Karpas-422 (cell line): ENCODE data around the gene RGS6. TPM values are rescaled to one million over a fixed set of nuclear protein-coding genes. Genes with fewer than 3 reads are reported as not detected.

ENCODE experiments used
- DNase-seq: peaks from one replicate; pipeline ENCODE4 v3.0.0-alpha.2; 2015
- H2AFZ ChIP-seq: fragments of 200-600 bp; sonication (generic); 2 replicates; pipeline ENCODE4 v1.6.1; 2014; ENCODE audit warnings: antibody characterized with exemption, low read length, mixed read lengths
- H3K27ac ChIP-seq: fragments of 200-600 bp; sonication (generic); 2 replicates; pipeline ENCODE4 v1.5.1; 2014; ENCODE audit warnings: mild to moderate bottlenecking, low read length, moderate library complexity
- H3K27me3 ChIP-seq: fragments of 200-600 bp; sonication (generic); 2 replicates; pipeline ENCODE4 v1.6.1; 2014; ENCODE audit warnings: low read length, mixed read lengths
- H3K36me3 ChIP-seq: fragments of 200-600 bp; sonication (generic); 2 replicates; pipeline ENCODE4 v1.6.1; 2014; ENCODE audit warnings: low read length, mixed read lengths; ENCODE audit not compliant: insufficient read depth
- H3K4me1 ChIP-seq: fragments of 200-600 bp; sonication (generic); 2 replicates; pipeline ENCODE4 v1.6.1; 2014; ENCODE audit warnings: mild to moderate bottlenecking, low read length, mixed read lengths
- H3K4me2 ChIP-seq: fragments of 200-600 bp; sonication (generic); 2 replicates; pipeline ENCODE4 v1.6.1; 2014; ENCODE audit warnings: low read length, low read depth, mild to moderate bottlenecking; ENCODE audit not compliant: poor library complexity, severe bottlenecking
- H3K4me3 ChIP-seq: fragments of 200-600 bp; sonication (generic); 2 replicates; pipeline ENCODE4 v1.5.1; 2014; ENCODE audit warnings: mild to moderate bottlenecking, antibody characterized with exemption, low read length, mixed read lengths
- H3K79me2 ChIP-seq: fragments of 200-600 bp; sonication (generic); 2 replicates; pipeline ENCODE4 v1.6.1; 2014; ENCODE audit warnings: mild to moderate bottlenecking, low read length, mixed read lengths
- H3K9ac ChIP-seq: fragments of 200-600 bp; sonication (generic); 2 replicates; pipeline ENCODE4 v1.6.0; 2014; ENCODE audit warnings: low read length
- H3K9me2 ChIP-seq: fragments of 200-600 bp; sonication (generic), shearing (Covaris generic); replicated peaks from 2 replicates; pipeline ENCODE4 v1.6.0; 2014; ENCODE audit warnings: mild to moderate bottlenecking, low read length, moderate library complexity; ENCODE audit not compliant: insufficient read depth
- H3K9me3 ChIP-seq: fragments of 300-700, 200-600 bp; sonication (generic); 2 replicates; pipeline ENCODE4 v1.6.1; 2014; ENCODE audit warnings: low read length, mixed read lengths
- H4K20me1 ChIP-seq: fragments of 200-600 bp; sonication (generic); 2 replicates; pipeline ENCODE4 v1.6.1; 2014; ENCODE audit warnings: mild to moderate bottlenecking, antibody characterized with exemption, low read length, low read depth; ENCODE audit not compliant: insufficient read depth
- total RNA-seq: library from RNA; depleted of rRNA; stranded (reverse); fragments of >200 nt; shearing (Covaris generic); gene quantifications from 2 replicates; pipeline ENCODE4 v1.2.3, GENCODE V29; 2014; ENCODE audit warnings: low replicate concordance

RGS6 gene
- total RNA-seq, 1 experiment from 2014 or later: 0.07 TPM

DNA sequence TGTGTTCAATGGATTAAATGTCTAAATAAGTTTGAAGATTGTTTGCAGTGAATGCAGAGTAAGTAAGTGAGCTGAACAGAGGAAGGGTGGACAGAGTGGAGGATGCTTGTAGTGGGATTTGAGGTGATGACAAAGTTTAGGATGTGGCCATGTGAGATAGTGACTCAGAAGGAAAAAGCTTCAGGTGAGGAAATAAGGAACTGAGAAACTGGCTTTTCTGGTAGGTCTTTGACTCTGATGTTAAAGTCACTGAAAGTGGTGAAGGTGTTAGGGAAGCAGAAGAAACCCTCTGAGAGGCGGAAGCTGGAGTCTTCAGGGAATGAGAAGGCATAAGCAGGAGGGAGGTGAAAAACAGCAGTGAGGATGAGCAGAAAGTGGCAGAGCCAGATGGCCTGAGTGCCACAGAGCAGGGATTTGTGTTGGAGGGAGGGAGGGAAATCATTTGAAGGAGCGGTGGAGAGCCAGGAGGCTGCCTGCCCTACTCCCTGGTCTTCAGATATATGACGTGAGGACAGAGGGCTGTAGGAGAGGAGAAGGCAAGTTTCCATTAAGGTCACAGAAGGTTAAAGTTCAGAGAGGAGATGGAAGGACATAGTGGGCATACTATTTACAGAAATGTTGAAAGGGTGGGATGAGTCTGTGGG lies 24.8 kb downstream of the RGS6 start:
- H3K9me2 ChIP-seq: no peaks in the 10 kb centered on the region; the same call in 1 of the 2 replicates
- no peaks in the 10 kb centered on the region for H3K9me3 ChIP-seq
- H4K20me1 ChIP-seq: no peaks in the 10 kb centered on the region
- H3K27me3 ChIP-seq: no peaks in the 10 kb centered on the region
- H3K4me2 ChIP-seq: no peak overlapping the region
- no peak overlapping the region for H3K27ac ChIP-seq
- no peak for DNase-seq
- H3K36me3 ChIP-seq: no peaks in the 10 kb centered on the region
- H2AFZ ChIP-seq: no peak overlapping the region
- no peak overlapping the region for H3K9ac ChIP-seq
- no peaks in the 10 kb centered on the region for H3K4me1 ChIP-seq
- no peaks in the 10 kb centered on the region for H3K79me2 ChIP-seq
- no peak overlapping the region for H3K4me3 ChIP-seq

DNA sequence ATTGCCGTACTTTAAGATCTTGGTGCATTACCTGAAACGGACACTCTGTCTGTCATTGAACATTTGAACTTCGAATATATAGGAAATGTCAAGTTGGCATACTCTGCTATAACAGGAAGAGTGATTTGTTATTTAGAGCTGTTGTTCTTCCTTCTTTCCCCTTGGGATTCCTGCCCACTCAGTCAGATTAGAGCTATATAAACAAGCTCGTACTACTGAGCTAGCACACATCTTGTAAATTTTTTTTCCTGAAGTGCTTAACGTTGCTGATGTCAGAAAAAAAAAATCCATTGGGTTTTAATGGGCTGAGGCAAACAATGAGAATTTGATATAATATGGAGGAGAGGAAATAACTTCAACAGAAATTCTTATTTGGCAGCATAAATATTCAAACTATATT lies 26.8 kb downstream of the RGS6 start:
- H3K9ac ChIP-seq: no peak overlapping the region
- H2AFZ ChIP-seq: no peak overlapping the region
- H3K27me3 ChIP-seq: no peaks in the 10 kb centered on the region
- H3K9me3 ChIP-seq: no peaks in the 10 kb centered on the region
- H3K79me2 ChIP-seq: no peaks in the 10 kb centered on the region
- no peak overlapping the region for H3K4me2 ChIP-seq
- H4K20me1 ChIP-seq: no peaks in the 10 kb centered on the region
- no peaks in the 10 kb centered on the region for H3K36me3 ChIP-seq
- no peak for DNase-seq
- H3K4me3 ChIP-seq: no peak overlapping the region
- H3K27ac ChIP-seq: no peak overlapping the region
- no peaks in the 10 kb centered on the region for H3K4me1 ChIP-seq
- H3K9me2 ChIP-seq: no peaks in the 10 kb centered on the region

DNA sequence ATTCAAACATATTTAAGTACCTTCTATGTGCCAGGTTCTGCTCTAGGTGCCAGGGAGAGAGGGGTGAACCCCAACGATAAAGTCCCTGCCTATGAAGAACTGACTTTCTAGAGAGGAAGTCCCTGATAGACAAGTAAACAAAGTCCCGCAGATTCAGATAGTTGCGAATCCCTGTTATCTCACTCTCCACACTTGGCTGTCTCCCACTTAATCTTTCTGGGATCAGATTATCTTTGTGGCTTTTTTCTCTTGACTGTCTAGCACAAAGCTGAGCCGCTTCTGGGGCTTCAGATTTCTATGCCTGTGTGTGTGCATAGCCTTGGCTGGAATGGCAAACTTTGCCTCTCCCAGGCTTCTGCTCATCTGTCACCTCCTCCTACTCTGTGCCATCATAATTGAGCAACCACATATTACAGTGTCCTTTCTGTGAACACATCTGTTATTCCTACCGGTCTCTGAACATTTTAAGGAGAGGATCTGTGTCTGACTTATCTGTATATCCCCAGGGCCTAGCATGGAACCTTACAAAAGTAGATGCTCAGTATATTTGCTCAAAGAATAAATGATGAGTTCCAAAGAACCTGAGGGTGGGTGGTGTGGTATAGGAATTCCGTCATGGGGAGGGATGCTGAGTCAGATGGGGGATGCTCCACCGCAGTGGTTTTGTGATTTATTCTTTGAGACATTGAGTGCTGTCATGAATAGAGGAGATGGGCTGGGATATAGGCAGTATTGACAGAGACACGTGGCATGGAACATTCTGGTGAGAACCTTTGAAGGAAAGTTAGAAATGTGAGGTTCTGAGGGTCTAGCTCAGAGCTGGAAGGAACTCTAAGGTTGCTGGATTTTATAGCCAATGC lies 28.5 kb downstream of the RGS6 start:
- Histone ChIP-seq H3K9me2 (no peaks in the 10 kb centered on the region), H3K4me1 (no peaks in the 10 kb centered on the region), H3K27ac (no peak overlapping the region), H3K9ac (no peak overlapping the region), H3K4me2 (no peak overlapping the region), H2AFZ (no peak overlapping the region), H4K20me1 (no peaks in the 10 kb centered on the region), H3K79me2 (no peaks in the 10 kb centered on the region), H3K4me3 (no peak overlapping the region), H3K9me3 (no peaks in the 10 kb centered on the region), H3K27me3 (no peaks in the 10 kb centered on the region), H3K36me3 (no peaks in the 10 kb centered on the region)
- DNase-seq: no peak

DNA sequence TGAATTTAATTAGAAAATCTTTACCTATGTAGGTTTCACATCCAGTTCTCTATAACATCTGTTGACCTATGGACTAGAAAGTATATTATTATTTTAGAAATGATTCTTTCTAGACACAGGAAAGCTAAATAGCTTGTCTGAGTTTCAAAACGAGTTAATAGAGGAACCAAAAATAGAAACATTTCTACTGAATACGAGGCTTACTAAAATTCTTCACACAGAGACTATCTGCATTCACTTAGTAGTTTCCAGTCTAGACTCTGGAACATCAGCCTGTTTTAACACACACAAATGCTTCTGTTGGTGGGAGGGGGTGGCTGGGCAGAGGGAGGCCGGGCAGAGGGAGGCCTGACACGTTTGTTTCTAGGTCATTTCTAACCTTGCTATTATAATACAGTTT lies 29.7 kb downstream of the RGS6 start:
- H4K20me1 ChIP-seq: no peaks in the 10 kb centered on the region
- H3K9ac ChIP-seq: no peak overlapping the region
- no peaks in the 10 kb centered on the region for H3K36me3 ChIP-seq
- H3K79me2 ChIP-seq: no peaks in the 10 kb centered on the region
- no peaks in the 10 kb centered on the region for H3K9me3 ChIP-seq
- DNase-seq: no peak
- no peaks in the 10 kb centered on the region for H3K4me1 ChIP-seq
- H3K9me2 ChIP-seq: no peaks in the 10 kb centered on the region
- no peaks in the 10 kb centered on the region for H3K27me3 ChIP-seq
- H3K4me3 ChIP-seq: no peak overlapping the region
- H2AFZ ChIP-seq: no peak overlapping the region
- no peak overlapping the region for H3K4me2 ChIP-seq
- no peak overlapping the region for H3K27ac ChIP-seq

DNA sequence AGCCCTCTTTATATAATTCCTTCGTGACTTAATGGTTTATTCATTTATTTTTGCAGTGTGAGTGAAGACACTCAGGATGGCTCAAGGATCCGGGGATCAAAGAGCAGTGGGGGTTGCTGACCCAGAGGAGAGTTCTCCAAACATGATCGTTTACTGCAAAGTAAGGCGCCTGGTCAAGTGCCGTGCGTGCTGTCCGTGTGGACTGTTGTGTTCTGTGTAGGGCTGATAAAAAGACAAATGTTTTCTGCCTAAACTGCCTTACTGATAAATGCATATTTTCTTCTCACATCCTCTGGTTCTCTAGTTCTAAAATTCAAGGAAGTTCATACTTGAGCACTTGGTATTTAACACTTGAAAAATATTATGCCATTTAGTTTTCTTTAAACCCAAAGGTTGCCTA lies 32.5 kb downstream of the RGS6 start:
- Histone ChIP-seq H3K79me2 (no peaks in the 10 kb centered on the region), H3K36me3 (no peaks in the 10 kb centered on the region), H3K9me3 (no peaks in the 10 kb centered on the region), H3K9me2 (no peaks in the 10 kb centered on the region), H3K27me3 (no peaks in the 10 kb centered on the region), H3K4me3 (no peak overlapping the region), H2AFZ (no peak overlapping the region), H3K27ac (no peak overlapping the region), H3K9ac (no peak overlapping the region), H4K20me1 (no peaks in the 10 kb centered on the region), H3K4me1 (no peaks in the 10 kb centered on the region), H3K4me2 (no peak overlapping the region)
- DNase-seq: no peak

DNA sequence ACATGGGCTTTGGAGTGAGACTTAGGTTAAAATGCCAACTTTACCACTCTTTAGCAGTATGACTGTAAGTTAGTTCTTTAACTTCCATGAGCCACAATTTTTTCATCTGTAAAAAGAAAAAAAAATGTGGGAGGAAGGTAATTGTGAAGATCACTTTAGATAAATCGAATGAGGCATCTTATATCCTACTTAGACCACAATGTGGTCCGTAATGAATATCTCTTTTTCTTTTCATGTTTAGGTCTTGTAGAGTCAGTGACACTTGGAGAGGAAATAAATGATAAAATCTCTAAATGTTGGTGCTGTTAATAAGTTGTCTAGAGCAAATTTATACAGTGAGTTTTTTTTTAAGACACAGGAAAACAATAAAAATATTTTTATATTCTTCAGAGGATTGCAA lies 34.3 kb downstream of the RGS6 start:
- H4K20me1 ChIP-seq: no peaks in the 10 kb centered on the region
- no peak overlapping the region for H2AFZ ChIP-seq
- no peak for DNase-seq
- no peaks in the 10 kb centered on the region for H3K9me2 ChIP-seq
- no peaks in the 10 kb centered on the region for H3K79me2 ChIP-seq
- H3K9ac ChIP-seq: no peak overlapping the region
- no peaks in the 10 kb centered on the region; the same call in 1 of the 2 replicates for H3K27me3 ChIP-seq
- no peaks in the 10 kb centered on the region for H3K4me1 ChIP-seq
- no peaks in the 10 kb centered on the region for H3K9me3 ChIP-seq
- H3K36me3 ChIP-seq: no peaks in the 10 kb centered on the region
- no peak overlapping the region for H3K27ac ChIP-seq
- H3K4me2 ChIP-seq: no peak overlapping the region
- H3K4me3 ChIP-seq: no peak overlapping the region

DNA sequence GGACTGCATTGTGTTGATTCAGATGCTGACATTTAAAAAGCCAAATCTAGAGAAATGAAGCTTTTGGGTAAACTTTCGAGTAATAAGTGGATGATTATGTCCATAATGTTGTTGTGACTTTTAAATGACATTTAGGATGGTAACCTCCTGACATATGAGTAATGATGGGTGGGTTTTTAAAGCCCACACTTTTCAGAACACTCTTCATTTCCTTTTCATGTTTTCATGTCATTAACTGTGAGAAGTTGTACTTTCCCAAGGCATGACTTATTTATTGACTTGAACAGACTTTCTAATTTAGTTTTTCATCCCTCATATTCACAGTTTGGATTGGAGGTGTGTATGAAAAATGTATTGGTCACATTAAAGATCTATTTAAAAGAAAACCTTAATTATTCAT lies 35.5 kb downstream of the RGS6 start:
- no peaks in the 10 kb centered on the region for H3K4me1 ChIP-seq

DNA sequence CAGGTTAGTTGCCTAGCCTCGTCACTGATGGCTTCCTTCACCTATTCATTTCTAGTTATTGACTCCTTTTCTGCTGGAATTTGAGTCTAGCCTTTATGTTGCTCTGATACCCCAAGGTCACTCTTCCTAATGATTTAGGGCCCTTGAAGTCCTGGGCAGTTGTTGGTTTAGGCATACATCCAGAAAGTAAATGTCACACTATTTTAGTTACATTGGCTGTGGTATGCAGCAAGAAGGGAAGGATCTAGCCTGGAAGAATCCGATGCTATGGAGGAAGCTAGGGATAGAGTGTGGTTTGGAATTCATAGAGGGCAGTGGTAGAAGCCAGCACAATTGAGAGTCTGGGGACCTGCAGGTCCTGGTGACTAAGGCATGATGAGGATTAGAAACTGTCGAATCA lies 38.0 kb downstream of the RGS6 start:
- H3K36me3 ChIP-seq: no peaks in the 10 kb centered on the region
- no peaks in the 10 kb centered on the region for H3K4me1 ChIP-seq
- H3K9me2 ChIP-seq: no peaks in the 10 kb centered on the region
- no peaks in the 10 kb centered on the region for H4K20me1 ChIP-seq
- no peak overlapping the region for H3K4me3 ChIP-seq
- H3K79me2 ChIP-seq: no peaks in the 10 kb centered on the region
- DNase-seq: no peak
- H3K27me3 ChIP-seq: no peaks in the 10 kb centered on the region; the same call in 1 of the 2 replicates
- no peak overlapping the region for H3K4me2 ChIP-seq
- no peak overlapping the region for H3K9ac ChIP-seq
- H2AFZ ChIP-seq: no peak overlapping the region
- no peak overlapping the region for H3K27ac ChIP-seq
- H3K9me3 ChIP-seq: no peaks in the 10 kb centered on the region

More for the DNA sequence above, 35.5 kb downstream of the RGS6 start:
- Histone ChIP-seq H3K4me3 (no peak overlapping the region), H3K9me2 (no peaks in the 10 kb centered on the region), H2AFZ (no peak overlapping the region), H4K20me1 (no peaks in the 10 kb centered on the region), H3K4me2 (no peak overlapping the region), H3K27me3 (no peaks in the 10 kb centered on the region; the same call in 1 of the 2 replicates), H3K9ac (no peak overlapping the region), H3K36me3 (no peaks in the 10 kb centered on the region), H3K9me3 (no peaks in the 10 kb centered on the region), H3K79me2 (no peaks in the 10 kb centered on the region), H3K27ac (no peak overlapping the region)
- no peak for DNase-seq
